MM.1S (cell line): Measurements from ENCODE around the gene BEND7.

Source experiments
- DNase-seq: peaks from one replicate; pipeline ENCODE4 v3.0.0-alpha.2; 2015
- H2AFZ ChIP-seq: fragments of 300-600 bp; sonication (generic); 2 replicates; pipeline ENCODE4 v1.6.0; 2016; ENCODE audit warnings: antibody characterized with exemption, low read length
- H3F3A ChIP-seq: fragments of 300-600 bp; sonication (generic); 2 replicates; pipeline ENCODE4 v1.6.1; 2016; ENCODE audit warnings: mild to moderate bottlenecking, antibody characterized with exemption, low read length, moderate library complexity, mixed read lengths; ENCODE audit not compliant: insufficient read depth
- H3K27ac ChIP-seq: fragments of 300-600 bp; sonication (generic); 2 replicates; pipeline ENCODE4 v1.5.1; 2016; ENCODE audit warnings: mild to moderate bottlenecking, low read length
- H3K27me3 ChIP-seq: fragments of 300-600 bp; sonication (generic); replicated peaks from 2 replicates; pipeline ENCODE4 v1.6.0; 2016; ENCODE audit warnings: low read length; ENCODE audit not compliant: insufficient read depth
- H3K36me3 ChIP-seq: fragments of 300-600 bp; sonication (generic); replicated peaks from 2 replicates; pipeline ENCODE4 v1.6.1; 2016; ENCODE audit warnings: mild to moderate bottlenecking, low read length, mixed read lengths; ENCODE audit not compliant: insufficient read depth
- H3K4me1 ChIP-seq: fragments of 300-600 bp; sonication (generic); 2 replicates; pipeline ENCODE4 v1.6.1; 2016; ENCODE audit warnings: low read length, mixed read lengths
- H3K4me2 ChIP-seq: fragments of 300-600 bp; sonication (generic); 2 replicates; pipeline ENCODE4 v1.6.0; 2016; ENCODE audit warnings: low read depth, low read length
- H3K4me3 ChIP-seq: fragments of 300-600 bp; sonication (generic); 2 replicates; pipeline ENCODE4 v1.5.1; 2016; ENCODE audit warnings: low read length, mixed read lengths
- H3K79me2 ChIP-seq: fragments of 300-600 bp; sonication (generic); 2 replicates; pipeline ENCODE4 v1.6.1; 2016; ENCODE audit warnings: mixed run types, low read length, mixed read lengths
- H3K9ac ChIP-seq: fragments of 300-600 bp; sonication (generic); 2 replicates; pipeline ENCODE4 v1.6.1; 2016; ENCODE audit warnings: low read length, mixed read lengths
- H3K9me2 ChIP-seq: fragments of 300-600 bp; sonication (generic); replicated peaks from 2 replicates; pipeline ENCODE4 v1.6.1; 2016; ENCODE audit warnings: mild to moderate bottlenecking, low read length, mixed read lengths; ENCODE audit not compliant: insufficient read depth
- H3K9me3 ChIP-seq: fragments of 300-600 bp; sonication (generic); replicated peaks from 2 replicates; pipeline ENCODE4 v1.6.1; 2016; ENCODE audit warnings: mild to moderate bottlenecking, low read length, mixed read lengths; ENCODE audit not compliant: insufficient read depth
- H4K20me1 ChIP-seq: fragments of 300-600 bp; sonication (generic); 2 replicates; pipeline ENCODE4 v1.6.1; 2016; ENCODE audit warnings: mild to moderate bottlenecking, low read length, moderate library complexity, mixed read lengths; ENCODE audit not compliant: insufficient read depth
- EZH2 ChIP-seq: fragments of 300-600 bp; sonication (generic); optimal IDR thresholded peaks from 2 replicates; pipeline ENCODE3; 2017; ENCODE audit warnings: low read depth, mild to moderate bottlenecking, antibody characterized with exemption, low read length, mixed read lengths
- EZH2phosphoT487 ChIP-seq: fragments of 300-600 bp; sonication (generic); IDR thresholded peaks from 2 replicates; pipeline ENCODE4 v1.6.1; 2018; ENCODE audit warnings: antibody characterized with exemption, low read length
- TF ChIP-seq, protein P1 (sequence below): fragments of 300-600 bp; sonication (generic); IDR thresholded peaks from 2 replicates; pipeline ENCODE4 v1.5.1; 2016; ENCODE audit warnings: antibody characterized with exemption, low read length, mixed read lengths

BEND7 gene

DNA sequence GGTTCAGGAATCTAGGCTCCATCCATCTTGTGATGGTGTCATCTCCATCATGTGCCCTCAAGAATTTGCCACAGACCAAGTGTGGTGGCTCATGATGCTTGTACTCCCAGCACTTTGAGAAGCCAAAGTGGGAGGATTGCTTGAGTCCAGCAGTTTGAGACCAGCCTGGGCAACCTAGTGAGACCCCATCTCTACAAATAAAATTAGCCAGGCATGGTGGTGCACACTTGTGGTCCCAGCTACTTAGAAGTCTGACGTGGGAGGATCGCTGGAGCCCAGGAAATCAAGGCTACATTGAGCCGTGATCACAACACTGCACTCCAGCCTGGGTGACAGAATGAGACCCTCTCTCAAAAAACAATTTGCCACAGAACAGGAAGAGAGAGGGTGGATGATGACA, 127.7 kb downstream of the BEND7 start:
- Histone ChIP-seq H3K4me2 (no peak overlapping the region), H3F3A (no peaks in the 10 kb centered on the region), H3K4me1 (no peaks in the 10 kb centered on the region), H4K20me1 (no peaks in the 10 kb centered on the region), H3K9me2 (no peaks in the 10 kb centered on the region), H3K4me3 (no peak overlapping the region), H3K36me3 (no peaks in the 10 kb centered on the region), H3K27ac (no peak overlapping the region), H2AFZ (no peak overlapping the region), H3K9me3 (no peaks in the 10 kb centered on the region), H3K79me2 (no peaks in the 10 kb centered on the region), H3K27me3 (no peaks in the 10 kb centered on the region; the same call in 1 of the 2 replicates), H3K9ac (no peak overlapping the region)
- no peak for DNase-seq
- TF ChIP-seq, protein P1, sequence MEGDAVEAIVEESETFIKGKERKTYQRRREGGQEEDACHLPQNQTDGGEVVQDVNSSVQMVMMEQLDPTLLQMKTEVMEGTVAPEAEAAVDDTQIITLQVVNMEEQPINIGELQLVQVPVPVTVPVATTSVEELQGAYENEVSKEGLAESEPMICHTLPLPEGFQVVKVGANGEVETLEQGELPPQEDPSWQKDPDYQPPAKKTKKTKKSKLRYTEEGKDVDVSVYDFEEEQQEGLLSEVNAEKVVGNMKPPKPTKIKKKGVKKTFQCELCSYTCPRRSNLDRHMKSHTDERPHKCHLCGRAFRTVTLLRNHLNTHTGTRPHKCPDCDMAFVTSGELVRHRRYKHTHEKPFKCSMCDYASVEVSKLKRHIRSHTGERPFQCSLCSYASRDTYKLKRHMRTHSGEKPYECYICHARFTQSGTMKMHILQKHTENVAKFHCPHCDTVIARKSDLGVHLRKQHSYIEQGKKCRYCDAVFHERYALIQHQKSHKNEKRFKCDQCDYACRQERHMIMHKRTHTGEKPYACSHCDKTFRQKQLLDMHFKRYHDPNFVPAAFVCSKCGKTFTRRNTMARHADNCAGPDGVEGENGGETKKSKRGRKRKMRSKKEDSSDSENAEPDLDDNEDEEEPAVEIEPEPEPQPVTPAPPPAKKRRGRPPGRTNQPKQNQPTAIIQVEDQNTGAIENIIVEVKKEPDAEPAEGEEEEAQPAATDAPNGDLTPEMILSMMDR: no peak
- no peak for TF ChIP-seq EZH2
- TF ChIP-seq EZH2phosphoT487: no peak

DNA sequence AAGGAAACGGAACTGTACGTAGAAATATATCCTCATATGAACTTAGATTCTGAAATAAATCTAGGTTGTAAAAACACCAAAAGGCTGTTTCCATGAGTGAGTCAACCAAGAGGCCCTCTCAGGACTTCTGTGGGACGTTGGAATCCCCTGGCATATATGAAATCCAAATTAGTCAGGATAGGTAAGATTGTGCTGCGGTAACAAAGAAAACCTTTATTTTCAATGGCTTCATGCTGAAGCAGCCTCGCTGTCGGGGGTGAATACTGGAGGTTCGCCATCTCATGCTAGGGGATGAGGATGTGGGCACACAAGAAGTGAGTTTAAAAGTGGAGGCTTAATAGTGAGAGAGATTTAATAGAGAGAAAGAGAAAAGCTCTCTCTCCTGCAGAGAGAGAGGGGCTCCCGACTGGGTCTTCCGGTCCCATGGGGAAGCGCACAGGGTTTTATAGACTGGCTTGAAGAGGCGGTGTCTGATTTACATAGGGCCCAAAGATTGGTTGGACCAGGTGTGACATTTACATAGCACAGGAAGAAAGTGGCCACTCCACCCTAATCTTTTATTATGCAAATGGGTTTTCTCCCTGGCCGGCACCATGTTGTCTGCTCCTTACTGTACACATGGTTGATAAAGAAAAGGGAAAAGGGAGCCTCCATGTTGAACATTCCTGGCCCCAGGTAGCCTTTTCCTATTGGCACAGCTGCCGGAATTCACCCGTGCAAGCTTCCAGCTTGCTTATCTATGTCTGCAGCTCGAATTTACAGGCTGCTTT, 128.4 kb downstream of the BEND7 start:
- Histone ChIP-seq H2AFZ (no peak overlapping the region), H4K20me1 (no peaks in the 10 kb centered on the region), H3K9me2 (no peaks in the 10 kb centered on the region), H3K36me3 (no peaks in the 10 kb centered on the region), H3K4me2 (no peak overlapping the region), H3K79me2 (no peaks in the 10 kb centered on the region), H3K4me1 (no peaks in the 10 kb centered on the region), H3K4me3 (no peak overlapping the region), H3K27ac (no peak overlapping the region), H3F3A (no peaks in the 10 kb centered on the region), H3K9me3 (no peaks in the 10 kb centered on the region), H3K27me3 (no peaks in the 10 kb centered on the region; the same call in 1 of the 2 replicates), H3K9ac (no peak overlapping the region)
- no peak for DNase-seq
- no peak for TF ChIP-seq EZH2phosphoT487
- TF ChIP-seq EZH2: no peak
- TF ChIP-seq, protein P1: no peak

DNA sequence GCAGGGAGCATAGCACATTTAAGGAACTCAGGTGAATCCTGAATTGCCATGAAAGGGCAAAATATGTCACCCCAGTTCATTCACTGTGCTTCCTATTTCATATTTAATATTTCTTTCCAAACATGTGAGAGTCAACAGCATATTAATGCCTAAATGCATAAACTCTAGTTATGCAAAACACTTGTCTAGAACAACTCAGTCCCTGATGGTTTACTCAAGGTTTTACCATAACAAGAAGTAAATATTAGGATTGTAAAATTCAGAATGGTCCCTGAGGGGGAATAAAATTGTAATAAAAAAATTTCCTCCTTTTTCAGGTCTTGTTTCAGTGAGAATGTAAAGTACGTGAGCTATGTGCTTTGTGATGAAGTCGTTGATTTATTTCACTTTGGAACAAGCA, 129.1 kb downstream of the BEND7 start:
- Histone ChIP-seq H3K9me2 (no peaks in the 10 kb centered on the region), H3K79me2 (no peaks in the 10 kb centered on the region), H3K27me3 (no peaks in the 10 kb centered on the region; the same call in 1 of the 2 replicates), H3K27ac (no peak overlapping the region), H3K4me1 (no peaks in the 10 kb centered on the region), H3K9ac (no peak overlapping the region), H3K9me3 (no peaks in the 10 kb centered on the region), H3K4me2 (no peak overlapping the region), H3K4me3 (no peak overlapping the region), H4K20me1 (no peaks in the 10 kb centered on the region), H3F3A (no peaks in the 10 kb centered on the region), H2AFZ (no peak overlapping the region), H3K36me3 (no peaks in the 10 kb centered on the region)
- no peak for TF ChIP-seq EZH2phosphoT487
- TF ChIP-seq EZH2: no peak
- TF ChIP-seq, protein P1: no peak
- no peak for DNase-seq
